Epidermal melanocyte (primary cell): Measurements from ENCODE around the gene THAP3.
"Not testable (repeated sequence)": the region's sequence is repeated elsewhere in the genome, so short reads cannot be mapped to it uniquely, and the experiment has no call there.

Experiments
- DNase-seq: peaks from one replicate; pipeline ENCODE4 v3.0.0; 2011; ENCODE audit warnings: low spot score; ENCODE audit not compliant: insufficient read length

Gene THAP3

DNA sequence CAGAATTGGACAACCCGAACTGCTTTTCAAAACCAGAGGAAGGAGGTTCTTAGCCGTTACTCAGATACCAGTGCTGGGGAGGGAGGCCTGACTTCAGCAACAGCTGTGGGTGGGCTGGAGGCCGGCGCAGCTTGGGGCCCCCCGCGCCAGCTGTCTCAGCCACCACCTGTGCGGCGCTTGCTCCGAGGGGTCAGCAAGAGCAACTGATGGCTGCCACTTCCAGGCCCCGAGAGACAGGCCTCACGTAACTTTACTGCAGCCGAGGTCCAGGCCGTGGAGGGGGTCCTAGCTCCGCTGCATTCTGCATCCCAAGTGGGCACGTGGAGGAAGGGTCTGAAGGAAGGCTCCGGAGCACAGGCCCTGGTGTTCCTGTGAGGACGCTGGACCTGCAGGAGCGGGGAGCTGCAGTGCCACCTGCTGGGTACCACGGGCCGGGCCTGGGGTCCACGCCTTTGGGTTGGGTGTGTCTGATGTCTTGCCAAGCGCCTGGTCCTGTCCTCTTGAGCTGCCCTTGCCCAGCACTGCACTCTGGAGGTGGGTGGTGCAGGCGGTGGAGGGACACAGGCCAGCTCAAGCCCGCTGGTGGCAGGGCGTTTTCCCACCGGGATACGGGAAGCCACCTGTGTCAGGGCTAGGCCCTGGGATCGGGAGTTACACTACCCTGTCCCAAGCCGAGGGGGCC lies 9.8 kb downstream of the THAP3 start:
- DNase-seq = no peak

DNA sequence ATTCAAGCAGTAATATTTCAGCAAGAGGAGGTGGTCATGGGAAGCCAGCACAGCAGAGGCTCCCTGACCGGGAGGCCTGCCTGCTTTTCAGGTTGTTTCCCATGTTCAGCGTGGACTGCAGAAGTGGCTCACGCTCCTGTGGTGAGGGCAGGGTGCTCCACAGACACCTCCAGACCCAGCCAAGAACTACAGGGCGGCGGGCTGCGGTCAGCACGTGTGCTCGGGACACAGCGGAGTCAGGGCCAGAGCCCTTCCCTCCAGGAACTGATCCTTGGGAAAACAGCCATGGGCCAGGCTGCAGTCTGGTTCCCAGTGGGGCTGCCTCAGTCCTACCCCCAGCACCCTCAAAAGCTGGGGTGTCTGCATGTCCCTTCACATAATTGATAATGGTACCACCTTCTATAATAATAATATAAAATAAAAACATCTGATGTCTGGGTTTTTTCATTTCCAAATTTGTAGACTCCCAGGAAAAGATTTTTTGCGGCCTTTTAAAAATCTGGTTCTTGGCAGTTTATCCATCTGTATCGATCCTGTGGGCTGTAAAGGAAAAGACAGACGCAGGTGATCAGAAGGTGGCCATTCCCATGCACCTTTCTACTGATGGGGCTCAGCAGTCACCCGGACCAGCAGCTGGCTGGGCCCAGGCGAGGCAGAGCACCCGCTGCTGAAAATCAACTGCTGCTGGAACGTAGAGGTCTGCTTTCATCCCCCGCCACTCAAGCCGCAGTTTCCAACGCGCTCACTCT lies 10.7 kb downstream of the THAP3 start:
- DNase-seq = no peak

- no peak for DNase-seq
These were observed 11.5 kb downstream of the THAP3 start for GRCh38 chr1:6635910-6636760.

DNA sequence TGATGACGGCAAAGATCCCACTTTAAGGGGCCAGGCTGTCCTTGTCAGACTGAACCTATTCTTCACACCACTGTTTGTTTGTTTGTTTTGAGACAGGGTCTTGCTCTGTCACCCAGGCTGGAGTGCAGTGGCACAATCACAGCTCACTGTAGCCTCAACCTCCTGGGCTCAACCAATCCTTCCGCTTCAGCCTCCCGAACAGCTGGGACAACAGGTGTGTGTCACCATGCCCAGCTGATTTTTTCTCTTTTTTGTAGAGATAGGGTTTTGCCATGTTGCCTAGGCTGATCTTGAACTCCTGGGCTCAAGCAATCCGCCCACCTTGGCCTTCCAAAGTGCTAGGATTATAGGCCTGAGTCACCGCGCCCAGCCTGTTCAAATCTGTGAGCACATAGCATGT lies 12.1 kb downstream of the THAP3 start:
- not testable (repeated sequence) for DNase-seq

- DNase-seq = no peak
These were observed 13.1 kb downstream of the THAP3 start for GRCh38 chr1:6637770-6638169.

- DNase-seq = no peak
These were observed 13.6 kb downstream of the THAP3 start for GRCh38 chr1:6638226-6638625.

DNA sequence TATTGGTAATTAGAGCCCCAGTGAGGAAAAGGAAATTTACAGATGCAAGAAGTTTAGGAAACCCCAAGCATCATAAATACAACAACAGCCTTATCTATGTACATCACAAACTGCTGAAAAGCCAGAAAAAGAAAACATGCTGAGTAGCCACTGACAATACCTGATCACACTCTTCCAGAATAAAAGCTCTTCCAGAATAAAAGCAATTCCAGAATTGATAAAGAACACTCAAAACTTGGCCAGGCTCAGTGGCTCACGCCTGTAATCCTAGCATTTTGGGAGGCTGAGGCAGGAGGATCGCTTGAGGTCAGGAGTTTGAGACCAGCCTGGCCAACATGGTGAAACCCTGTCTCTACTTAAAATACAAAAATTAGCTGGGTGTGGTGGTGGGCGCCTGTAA lies 16.2 kb downstream of the THAP3 start:
- DNase-seq = not testable (repeated sequence)

- DNase-seq = no peak
These were observed 20.4 kb downstream of the THAP3 start for GRCh38 chr1:6645018-6645417.

- DNase-seq = peak; percentile 63
These were observed 22.0 kb downstream of the THAP3 start for GRCh38 chr1:6646499-6647148.

GRCh38 chr1:6648556-6648955 lies 23.9 kb downstream of the THAP3 start:
- no peak for DNase-seq

DNA sequence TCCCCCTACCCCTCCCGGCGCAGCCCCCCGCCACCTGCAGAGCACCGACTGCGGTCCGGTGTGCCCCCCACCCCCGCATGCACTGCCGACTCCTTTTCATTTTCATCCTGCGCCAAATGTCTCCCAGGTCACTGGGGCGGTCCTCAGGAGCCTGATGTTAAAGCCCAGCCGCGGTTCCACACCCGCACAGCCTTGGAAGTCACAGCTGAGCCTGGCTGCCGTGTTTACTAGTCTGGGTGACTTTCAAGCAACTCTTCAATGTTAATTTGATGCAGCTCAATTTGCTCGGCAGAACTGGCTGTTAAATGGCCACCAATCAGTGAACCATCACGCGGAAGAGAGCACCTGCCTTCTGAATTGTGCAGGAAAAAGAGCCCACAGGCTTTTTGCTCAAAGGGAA lies 27.2 kb downstream of the THAP3 start:
- DNase-seq = no peak

GRCh38 chr1:6652986-6653385 lies 28.3 kb downstream of the THAP3 start:
- no peak for DNase-seq

- no peak for DNase-seq
These were observed 29.0 kb downstream of the THAP3 start for GRCh38 chr1:6653436-6654290.

- no peak for DNase-seq
These were observed 32.5 kb downstream of the THAP3 start for GRCh38 chr1:6657138-6657537.

DNA sequence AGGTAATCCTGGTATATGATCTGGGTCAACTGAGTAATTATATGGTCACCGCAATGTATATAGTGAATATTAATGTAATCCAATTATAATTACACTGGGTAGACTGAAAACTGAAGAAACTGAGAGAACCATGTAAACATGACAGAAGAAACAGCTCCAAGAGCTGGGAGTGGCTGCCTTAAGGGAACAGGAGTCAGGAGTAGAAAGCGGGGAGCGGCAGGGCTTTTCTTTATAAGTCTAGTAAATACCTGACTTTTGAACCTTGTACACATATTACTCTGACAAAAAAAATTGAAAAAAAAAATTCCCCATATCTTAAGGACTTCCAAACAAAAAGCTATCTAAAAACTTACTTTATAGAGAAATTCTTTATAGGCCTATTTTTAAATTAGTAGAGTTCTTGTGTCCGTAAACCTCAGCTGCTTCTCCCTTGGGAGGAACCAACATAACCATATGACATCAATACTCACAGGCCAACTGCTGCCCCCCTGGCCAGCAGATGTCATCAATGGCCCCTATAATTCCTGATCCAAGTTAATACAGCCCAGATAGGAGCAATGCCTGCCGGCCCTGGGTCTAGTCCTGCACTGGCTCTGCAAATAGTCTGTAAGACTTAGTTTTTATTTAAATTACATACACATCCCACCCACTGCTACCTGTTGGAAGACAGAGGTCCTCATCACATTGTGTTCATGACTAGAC lies 33.8 kb downstream of the THAP3 start:
- DNase-seq = no peak

- DNase-seq = no peak
These were observed 35.9 kb downstream of the THAP3 start for GRCh38 chr1:6660415-6661049.

DNA sequence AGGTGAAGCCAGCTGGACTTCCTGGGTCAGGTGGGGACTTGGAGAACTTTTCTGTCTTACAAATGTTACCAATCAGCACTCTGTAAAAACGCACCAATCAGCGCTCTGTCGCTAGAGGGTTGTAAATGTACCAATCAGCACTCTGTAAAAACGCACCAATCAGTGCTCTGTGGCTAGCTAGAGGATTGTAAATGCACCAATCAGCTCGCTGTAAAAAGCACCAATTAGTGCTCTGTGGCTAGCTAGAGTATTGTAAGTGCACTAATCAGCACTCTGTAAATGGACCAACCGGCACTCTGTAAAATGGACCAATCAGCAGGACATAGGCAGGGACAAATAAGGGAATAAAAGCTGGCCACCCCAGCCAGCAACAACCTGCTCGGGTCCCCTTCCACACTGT lies 37.8 kb downstream of the THAP3 start:
- DNase-seq = not testable (repeated sequence)

DNA sequence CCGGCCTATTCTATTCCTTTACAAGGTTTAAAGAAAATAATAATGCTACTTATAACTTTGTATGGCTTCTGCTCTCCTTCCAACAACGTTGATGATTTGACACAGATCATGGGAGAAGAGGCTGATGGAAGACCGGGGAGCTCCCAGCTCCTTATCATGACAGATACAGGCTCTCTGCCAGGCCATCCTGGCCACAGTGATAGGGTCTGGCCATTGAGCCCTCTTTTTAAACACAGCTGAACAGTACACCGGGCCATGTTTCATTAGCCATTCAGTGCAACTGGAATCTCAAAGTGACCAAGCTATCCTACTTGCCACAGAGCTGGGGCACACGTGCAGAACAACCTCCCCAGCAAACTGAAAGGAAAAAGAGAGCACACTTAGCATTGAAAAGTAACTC lies 42.0 kb downstream of the THAP3 start:
- DNase-seq = no peak

DNA sequence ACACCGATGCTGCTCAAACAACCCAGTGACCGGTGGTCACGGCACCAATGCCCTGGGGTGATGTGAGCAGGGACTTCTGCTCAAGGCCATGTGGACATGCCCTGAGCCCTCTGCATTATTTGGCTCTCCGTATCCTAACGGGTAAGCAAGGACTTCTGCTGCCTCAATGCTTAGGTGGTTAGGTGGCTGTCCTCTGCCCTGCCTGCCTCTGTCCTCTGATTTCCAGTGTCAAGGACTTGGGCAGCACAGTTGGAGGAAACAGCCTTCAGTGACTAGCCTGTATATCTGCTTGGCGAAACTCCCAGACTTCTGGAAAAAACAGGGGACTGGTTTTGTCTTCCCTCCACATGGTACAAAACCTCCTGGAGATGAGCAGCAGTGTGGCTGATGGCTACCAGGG lies 42.5 kb downstream of the THAP3 start:
- no peak for DNase-seq

DNA sequence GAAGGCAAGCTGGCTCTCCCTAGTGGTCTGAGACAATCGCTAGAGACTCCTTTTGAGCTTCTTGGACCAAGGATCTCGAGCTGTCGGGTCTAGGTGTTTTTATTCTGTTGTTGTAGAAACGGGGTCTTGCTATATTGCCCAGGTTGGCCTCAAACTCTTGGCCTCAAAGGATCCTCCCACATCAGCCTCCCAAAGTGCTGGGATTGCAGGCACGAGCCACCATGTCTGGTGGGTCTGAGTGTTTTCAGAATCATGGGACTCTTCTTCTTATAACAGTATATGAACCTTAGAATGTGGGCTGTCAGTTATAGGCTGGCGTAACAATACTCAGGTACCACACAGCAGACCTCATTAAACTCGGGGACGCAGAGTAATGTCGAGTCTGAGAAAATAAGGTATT lies 43.8 kb downstream of the THAP3 start:
- no peak for DNase-seq
